Neural progenitor cell (in vitro differentiated cells): Measurements from ENCODE around the gene HSBP1L1. TPM values are rescaled to one million over a fixed set of nuclear protein-coding genes. Genes with fewer than 3 reads are reported as not detected.

ENCODE experiments used
- DNase-seq: peaks from one replicate; pipeline ENCODE4 v3.0.0-alpha.2; 2016; ENCODE audit warnings: low spot score
- H2AFZ ChIP-seq: fragments of 200-600 bp; sonication (generic); replicated peaks from 2 replicates; pipeline ENCODE4 v1.6.1; 2016; ENCODE audit warnings: antibody characterized with exemption
- H3F3A ChIP-seq: fragments of 200-600 bp; sonication (generic); 2 replicates; pipeline ENCODE4 v1.6.1; 2016; ENCODE audit warnings: antibody characterized with exemption, low read depth
- H3K27ac ChIP-seq: fragments of 200-600 bp; sonication (generic); 2 replicates; pipeline ENCODE4 v1.5.1; 2016; ENCODE audit warnings: mild to moderate bottlenecking
- H3K27me3 ChIP-seq: fragments of 200-600 bp; sonication (generic); 2 replicates; pipeline ENCODE4 v1.6.1; 2016; ENCODE audit warnings: mild to moderate bottlenecking, moderate library complexity
- H3K36me3 ChIP-seq: fragments of 200-600 bp; sonication (generic); 2 replicates; pipeline ENCODE4 v1.5.1; 2016
- H3K4me1 ChIP-seq: fragments of 200-600 bp; sonication (generic); 2 replicates; pipeline ENCODE4 v1.6.1; 2016; ENCODE audit warnings: mixed run types
- H3K4me2 ChIP-seq: fragments of 200-600 bp; sonication (generic); 2 replicates; pipeline ENCODE4 v1.6.1; 2016
- H3K4me3 ChIP-seq: fragments of 200-600 bp; sonication (generic); 2 replicates; pipeline ENCODE4 v1.5.1; 2016
- H3K79me2 ChIP-seq: fragments of 200-600 bp; sonication (generic); 2 replicates; pipeline ENCODE4 v1.6.1; 2016; ENCODE audit warnings: low read depth
- H3K9ac ChIP-seq: fragments of 200-600 bp; sonication (generic); 2 replicates; pipeline ENCODE4 v1.6.1; 2016
- H3K9me3 ChIP-seq: fragments of 200-600 bp; sonication (generic); 2 replicates; pipeline ENCODE4 v1.5.1; 2016; ENCODE audit warnings: low read depth
- H4K20me1 ChIP-seq: fragments of 200-600 bp; sonication (generic); 2 replicates; pipeline ENCODE4 v1.6.1; 2016; ENCODE audit warnings: low read depth
- H3K27ac Mint-ChIP-seq: 3 replicates; pipeline ENCODE4 v1.8.0; 2021; ENCODE audit warnings: mixed read lengths
- H3K27me3 Mint-ChIP-seq: 2 replicates; pipeline ENCODE4 v1.8.0; 2022; ENCODE audit warnings: low read depth, mild to moderate bottlenecking, inconsistent platforms, moderate library complexity, mixed read lengths; ENCODE audit not compliant: insufficient read depth
- H3K36me3 Mint-ChIP-seq: 3 replicates; pipeline ENCODE4 v1.8.0; 2021; ENCODE audit warnings: mixed read lengths
- H3K4me1 Mint-ChIP-seq: 3 replicates; pipeline ENCODE4 v1.8.0; 2021; ENCODE audit warnings: mixed read lengths
- H3K4me3 Mint-ChIP-seq: 3 replicates; pipeline ENCODE4 v1.8.0; 2021; ENCODE audit warnings: mild to moderate bottlenecking, moderate library complexity, mixed read lengths
- H3K9me3 Mint-ChIP-seq: 3 replicates; pipeline ENCODE4 v1.8.0; 2020; ENCODE audit warnings: mixed read lengths
- EZH2 ChIP-seq: fragments of 200-600 bp; sonication (generic); IDR thresholded peaks from 2 replicates; pipeline ENCODE4 v1.6.1; 2017; ENCODE audit warnings: antibody characterized with exemption, mild to moderate bottlenecking, moderate library complexity
- EZH2phosphoT487 ChIP-seq: fragments of 200-600 bp; sonication (generic); IDR thresholded peaks from 2 replicates; pipeline ENCODE4 v1.6.1; 2017; ENCODE audit warnings: antibody characterized with exemption
- total RNA-seq: library from RNA; depleted of rRNA; stranded (reverse); fragments of >200 nt; gene quantifications from 2 replicates; pipeline ENCODE4 v1.2.3, GENCODE V29; 2015; ENCODE audit warnings: low replicate concordance
- TF ChIP-seq, protein P1 (sequence below): fragments of 200-600 bp; sonication (generic); IDR thresholded peaks from 2 replicates; pipeline ENCODE4 v1.5.1; 2017; ENCODE audit warnings: antibody characterized with exemption, mild to moderate bottlenecking

HSBP1L1 gene
- total RNA-seq, 1 donor from 2014 or later = not detected

DNA sequence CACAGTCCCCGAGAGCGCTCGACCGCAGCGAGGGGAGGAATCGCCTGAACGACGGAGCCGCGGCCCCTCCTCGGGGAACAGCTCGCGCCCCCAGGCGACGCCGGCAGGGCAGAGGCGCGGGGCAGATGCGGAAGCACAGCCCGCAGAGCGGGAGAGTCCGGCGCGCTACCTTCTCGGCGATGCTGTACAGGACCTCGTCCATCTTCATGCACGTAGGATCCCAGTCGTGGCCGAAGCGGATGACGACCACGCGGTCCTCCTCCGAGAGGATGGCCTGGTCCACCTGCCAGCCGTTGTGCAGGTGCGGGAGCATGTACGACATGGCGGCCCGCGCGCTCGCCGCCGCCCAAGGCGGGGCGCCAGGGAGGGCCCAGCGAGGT is 23.6 kb downstream of the HSBP1L1 start:
- H3K27ac Mint-ChIP-seq = no peak overlapping the region
- H3K4me2 ChIP-seq = peak overlapping the region; percentile 88
- H3K79me2 ChIP-seq = peaks cover 52% of the 10 kb centered on the region
- H3K9me3 Mint-ChIP-seq = no peaks in the 10 kb centered on the region
- peaks cover 10% of the 10 kb centered on the region for H3K4me1 ChIP-seq
- H4K20me1 ChIP-seq = peaks cover 46% of the 10 kb centered on the region
- no peaks in the 10 kb centered on the region for H3K27me3 ChIP-seq
- H3K27me3 Mint-ChIP-seq = no peaks in the 10 kb centered on the region
- H3K9me3 ChIP-seq = no peaks in the 10 kb centered on the region
- H3K36me3 Mint-ChIP-seq = peaks cover 20% of the 10 kb centered on the region
- TF ChIP-seq EZH2phosphoT487 (no peak), EZH2 (peak; percentile 42)
- TF ChIP-seq, protein P1, sequence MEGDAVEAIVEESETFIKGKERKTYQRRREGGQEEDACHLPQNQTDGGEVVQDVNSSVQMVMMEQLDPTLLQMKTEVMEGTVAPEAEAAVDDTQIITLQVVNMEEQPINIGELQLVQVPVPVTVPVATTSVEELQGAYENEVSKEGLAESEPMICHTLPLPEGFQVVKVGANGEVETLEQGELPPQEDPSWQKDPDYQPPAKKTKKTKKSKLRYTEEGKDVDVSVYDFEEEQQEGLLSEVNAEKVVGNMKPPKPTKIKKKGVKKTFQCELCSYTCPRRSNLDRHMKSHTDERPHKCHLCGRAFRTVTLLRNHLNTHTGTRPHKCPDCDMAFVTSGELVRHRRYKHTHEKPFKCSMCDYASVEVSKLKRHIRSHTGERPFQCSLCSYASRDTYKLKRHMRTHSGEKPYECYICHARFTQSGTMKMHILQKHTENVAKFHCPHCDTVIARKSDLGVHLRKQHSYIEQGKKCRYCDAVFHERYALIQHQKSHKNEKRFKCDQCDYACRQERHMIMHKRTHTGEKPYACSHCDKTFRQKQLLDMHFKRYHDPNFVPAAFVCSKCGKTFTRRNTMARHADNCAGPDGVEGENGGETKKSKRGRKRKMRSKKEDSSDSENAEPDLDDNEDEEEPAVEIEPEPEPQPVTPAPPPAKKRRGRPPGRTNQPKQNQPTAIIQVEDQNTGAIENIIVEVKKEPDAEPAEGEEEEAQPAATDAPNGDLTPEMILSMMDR = peak; percentile 43
- peaks cover 6% of the 10 kb centered on the region for H3F3A ChIP-seq
- peak overlapping the region; percentile 78 for H3K4me3 ChIP-seq
- peak overlapping the region; percentile 90 for H3K4me3 Mint-ChIP-seq
- H3K4me1 Mint-ChIP-seq = peaks cover 22% of the 10 kb centered on the region
- H2AFZ ChIP-seq = peak overlapping the region; percentile 92
- no peaks in the 10 kb centered on the region for H3K36me3 ChIP-seq
- peak overlapping the region; percentile 52 for H3K9ac ChIP-seq
- DNase-seq = peak; percentile 86
- H3K27ac ChIP-seq = no peak overlapping the region

DNA sequence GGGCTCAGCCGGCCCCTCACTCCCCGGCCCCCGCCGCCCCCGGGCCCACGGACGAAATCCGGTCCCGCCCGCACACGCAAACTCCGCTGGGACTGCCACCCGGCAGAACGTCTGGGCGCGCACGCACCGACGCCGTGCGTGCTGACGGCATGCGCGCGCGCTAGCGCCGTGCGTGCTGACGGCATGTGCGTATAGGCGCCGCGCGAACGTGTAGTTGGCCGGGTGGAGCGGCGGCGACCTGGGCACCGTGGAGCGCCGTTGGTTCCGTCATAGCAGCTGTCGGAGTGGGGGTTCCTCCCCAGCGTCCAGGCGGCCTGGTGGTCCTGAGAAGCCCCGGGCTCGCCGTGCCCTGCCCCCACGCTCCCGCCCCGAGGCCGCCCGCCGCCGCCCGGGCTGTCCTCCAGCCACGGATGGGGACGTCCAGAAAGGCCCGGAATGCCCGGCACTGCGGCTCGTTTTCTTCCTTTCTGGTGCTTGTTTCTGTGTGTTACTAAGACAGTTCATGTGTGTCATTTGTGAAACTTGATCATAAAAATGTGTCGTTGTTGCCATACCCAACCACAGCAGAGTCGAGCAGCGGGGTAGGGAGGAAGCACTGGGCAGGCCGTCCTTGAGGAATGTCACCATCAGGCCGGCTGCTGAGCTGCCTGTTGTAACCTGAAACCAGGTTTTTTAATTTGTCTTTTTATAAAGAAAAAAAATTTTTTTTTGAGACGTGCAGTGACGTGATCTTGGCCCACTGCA is 24.2 kb downstream of the HSBP1L1 start, which contains the start of gene TXNL4A:
TSS of gene TXNL4A (minus strand) at position 113 of the 744 bp plus-strand sequence. CDS start 171 bp downstream, outside the sequence.
- peak within 1 kb of the TSS; percentile 98 for H3K4me3 Mint-ChIP-seq

DNA sequence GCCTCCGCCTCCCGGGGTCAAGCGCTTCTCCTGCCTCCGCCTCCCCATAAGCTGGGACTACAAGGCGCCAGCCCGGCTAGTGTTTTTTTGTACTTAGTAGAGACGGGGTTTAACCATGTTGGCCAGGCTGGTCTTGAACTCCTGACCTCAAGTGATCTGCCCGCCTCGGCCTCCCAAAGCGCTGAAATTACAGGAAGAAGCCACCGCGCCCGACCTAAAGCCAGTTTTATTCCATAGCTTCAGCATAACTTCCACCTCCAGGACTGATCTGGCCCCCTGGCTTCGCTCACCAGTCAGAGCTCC is 24.7 kb downstream of the HSBP1L1 start:
- TF ChIP-seq, protein P1 = no peak
- TF ChIP-seq EZH2 (no peak), EZH2phosphoT487 (no peak)
- Histone ChIP-seq H3K27me3 (no peaks in the 10 kb centered on the region), H3K4me1 (peaks cover 10% of the 10 kb centered on the region), H4K20me1 (peaks cover 38% of the 10 kb centered on the region), H2AFZ (no peak overlapping the region), H3K4me2 (peak overlapping the region; percentile 88), H3K36me3 (no peaks in the 10 kb centered on the region), H3F3A (peaks cover 6% of the 10 kb centered on the region), H3K9ac (no peak overlapping the region), H3K27ac (no peak overlapping the region), H3K9me3 (no peaks in the 10 kb centered on the region), H3K79me2 (peaks cover 41% of the 10 kb centered on the region), H3K4me3 (peak overlapping the region; percentile 78)
- Mint-ChIP-seq H3K27ac (peak overlapping the region; percentile 82), H3K27me3 (peaks cover 3% of the 10 kb centered on the region), H3K4me1 (peaks cover 18% of the 10 kb centered on the region), H3K36me3 (peaks cover 14% of the 10 kb centered on the region), H3K4me3 (peak overlapping the region; percentile 98), H3K9me3 (no peaks in the 10 kb centered on the region)
- DNase-seq = no peak

More for the DNA sequence above, 24.2 kb downstream of the HSBP1L1 start, which contains the start of gene TXNL4A:
- Histone ChIP-seq H3K79me2 (peaks cover 46% of the 10 kb centered on the region), H3F3A (peaks cover 6% of the 10 kb centered on the region), H3K9me3 (no peaks in the 10 kb centered on the region), H3K9ac (peak within 1 kb of the TSS; percentile 52), H3K27ac (no peak within 1 kb of the TSS), H3K4me3 (peak within 1 kb of the TSS; percentile 78), H4K20me1 (peaks cover 42% of the 10 kb centered on the region), H3K36me3 (no peaks in the 10 kb centered on the region), H2AFZ (peak within 1 kb of the TSS; percentile 92), H3K27me3 (no peaks in the 10 kb centered on the region), H3K4me2 (peak within 1 kb of the TSS; percentile 88), H3K4me1 (peaks cover 10% of the 10 kb centered on the region)
- H3K27me3 Mint-ChIP-seq = peaks cover under 1% of the 10 kb centered on the region
- peak; percentile 85 for DNase-seq
- H3K9me3 Mint-ChIP-seq = no peaks in the 10 kb centered on the region
- peak within 1 kb of the TSS; percentile 98 for H3K27ac Mint-ChIP-seq
- H3K4me1 Mint-ChIP-seq = peaks cover 22% of the 10 kb centered on the region
- peaks cover 19% of the 10 kb centered on the region for H3K36me3 Mint-ChIP-seq
- TF ChIP-seq EZH2phosphoT487 = no peak
- no peak for TF ChIP-seq EZH2
- TF ChIP-seq, protein P1 = no peak
